Activated T-cell treated with anti-CD3 and anti-CD28 coated beads for 4 hours (primary cell): Measurements from ENCODE around the gene PTPN21.

Experiments
- DNase-seq: peaks from one replicate; pipeline ENCODE4 v3.0.0-alpha.2; 2020

Gene PTPN21

DNA sequence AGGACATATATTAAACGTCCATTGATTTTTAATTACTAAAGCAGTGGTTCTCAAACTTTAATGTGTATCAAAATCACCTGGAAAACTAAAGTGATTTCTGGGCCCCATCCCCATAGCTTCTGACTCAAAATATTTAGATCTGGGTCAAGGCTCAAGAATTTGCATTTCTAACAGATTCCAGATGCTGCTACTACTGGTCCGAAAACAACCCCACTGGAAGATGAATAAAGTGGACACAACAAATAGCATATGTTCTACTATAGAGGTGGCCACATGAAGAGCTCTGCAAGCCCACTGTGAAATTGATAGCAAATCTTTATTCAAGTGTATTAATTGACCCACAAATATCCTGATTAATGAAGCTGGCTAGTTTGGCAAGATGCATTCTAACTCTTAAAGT lies 99.9 kb downstream of the PTPN21 start:
- DNase-seq: no peak

DNA sequence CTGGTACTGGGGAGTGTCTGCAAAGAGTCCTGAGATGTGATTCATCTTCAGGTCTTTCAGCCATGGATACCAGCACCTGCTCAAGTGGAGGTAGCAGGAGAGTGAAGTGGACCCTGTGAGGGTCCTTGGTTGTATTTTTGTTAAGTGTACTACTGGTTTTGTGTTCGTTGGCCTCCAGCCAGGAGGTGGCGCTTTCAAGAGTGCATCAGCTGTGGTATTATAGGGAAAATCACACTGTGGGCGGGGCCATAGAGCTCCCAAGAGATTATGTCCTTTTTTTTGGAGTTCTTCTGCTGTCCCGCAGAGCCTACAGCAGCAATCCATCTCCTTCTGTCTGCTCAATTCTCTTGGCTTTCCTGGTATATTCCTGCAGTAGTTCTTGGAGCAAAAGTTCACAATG lies 102.6 kb downstream of the PTPN21 start:
- DNase-seq: no peak

DNA sequence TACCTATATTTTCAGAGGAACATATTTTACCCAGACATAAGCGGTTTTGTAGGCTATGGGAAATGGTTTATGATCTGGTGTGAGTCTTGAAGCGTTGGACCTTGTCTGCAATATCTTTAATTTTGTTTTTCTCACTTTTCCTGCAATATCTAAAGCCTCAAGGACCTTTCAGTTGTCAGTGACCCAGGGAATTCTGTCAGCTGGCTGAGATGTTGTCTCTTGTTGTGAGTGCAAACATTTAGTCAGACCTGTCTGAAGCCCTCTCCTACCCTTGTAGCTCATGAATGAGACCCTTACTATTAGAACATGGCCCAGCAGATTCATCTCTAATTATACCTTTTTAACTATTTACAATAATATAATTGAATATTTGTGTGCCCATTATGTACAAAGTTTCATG lies 115.7 kb downstream of the PTPN21 start:
- DNase-seq: no peak

DNA sequence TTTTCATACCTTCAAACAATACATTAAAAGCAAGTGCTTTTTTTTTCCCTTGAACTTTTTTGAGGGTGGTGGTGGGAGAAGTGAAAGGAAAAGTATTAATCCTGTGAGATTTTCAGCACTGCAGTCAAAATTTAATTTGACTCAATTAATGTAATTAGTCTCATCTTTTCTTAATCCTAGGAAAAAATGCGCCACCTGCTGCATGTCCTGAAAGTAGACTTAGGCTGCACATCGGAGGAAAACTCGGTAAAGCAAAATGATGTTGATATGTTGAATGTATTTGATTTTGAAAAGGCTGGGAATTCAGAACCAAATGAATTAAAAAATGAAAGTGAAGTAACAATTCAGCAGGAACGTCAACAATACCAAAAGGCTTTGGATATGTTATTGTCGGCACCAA lies 117.1 kb downstream of the PTPN21 start:
- no peak for DNase-seq

DNA sequence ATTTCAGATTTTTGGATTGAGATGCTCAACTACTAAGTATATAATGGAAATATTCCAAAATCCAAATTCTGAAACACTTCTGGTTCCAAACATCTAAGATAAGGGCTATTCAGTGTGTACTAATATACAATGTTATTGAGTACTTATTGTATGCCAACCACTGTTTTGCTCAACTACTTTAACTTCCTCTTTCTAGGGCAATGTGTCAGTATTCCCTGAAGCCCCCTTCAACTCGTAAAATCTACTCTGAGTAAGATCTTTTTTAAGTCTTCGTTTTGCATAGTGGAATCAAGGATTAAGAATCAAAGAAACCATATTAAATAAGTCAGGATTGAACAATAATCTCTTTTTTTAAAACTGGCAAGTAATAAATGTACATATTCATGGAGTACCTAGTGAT lies 123.8 kb downstream of the PTPN21 start:
- DNase-seq: no peak

DNA sequence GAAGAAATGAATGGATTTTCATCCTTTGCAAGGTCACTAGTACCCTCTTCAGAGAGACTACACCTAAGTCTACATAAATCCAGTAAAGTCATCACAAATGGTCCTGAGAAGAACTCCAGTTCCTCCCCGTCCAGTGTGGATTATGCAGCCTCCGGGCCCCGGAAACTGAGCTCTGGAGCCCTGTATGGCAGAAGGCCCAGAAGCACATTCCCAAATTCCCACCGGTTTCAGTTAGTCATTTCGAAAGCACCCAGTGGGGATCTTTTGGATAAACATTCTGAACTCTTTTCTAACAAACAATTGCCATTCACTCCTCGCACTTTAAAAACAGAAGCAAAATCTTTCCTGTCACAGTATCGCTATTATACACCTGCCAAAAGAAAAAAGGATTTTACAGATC lies 128.5 kb downstream of the PTPN21 start:
- no peak for DNase-seq

DNA sequence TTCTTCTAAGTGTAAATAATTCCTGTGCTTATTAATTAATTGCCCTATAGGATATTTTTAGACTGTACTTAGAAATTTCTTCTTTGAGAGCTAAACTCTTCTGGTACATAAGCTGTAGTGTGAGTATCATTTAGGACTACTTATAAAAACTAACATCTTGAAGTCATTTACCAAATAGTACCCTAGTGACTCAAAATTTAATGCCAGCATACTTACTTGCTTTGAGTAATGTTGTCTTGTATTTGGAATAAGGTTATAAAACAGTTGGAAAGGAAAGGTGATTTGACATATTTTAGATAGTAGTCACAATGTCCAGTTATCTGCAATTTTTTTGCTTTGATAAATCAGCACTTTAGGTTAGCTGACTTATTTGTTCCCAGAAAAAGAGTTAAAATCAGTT lies 130.2 kb downstream of the PTPN21 start:
- DNase-seq: no peak

DNA sequence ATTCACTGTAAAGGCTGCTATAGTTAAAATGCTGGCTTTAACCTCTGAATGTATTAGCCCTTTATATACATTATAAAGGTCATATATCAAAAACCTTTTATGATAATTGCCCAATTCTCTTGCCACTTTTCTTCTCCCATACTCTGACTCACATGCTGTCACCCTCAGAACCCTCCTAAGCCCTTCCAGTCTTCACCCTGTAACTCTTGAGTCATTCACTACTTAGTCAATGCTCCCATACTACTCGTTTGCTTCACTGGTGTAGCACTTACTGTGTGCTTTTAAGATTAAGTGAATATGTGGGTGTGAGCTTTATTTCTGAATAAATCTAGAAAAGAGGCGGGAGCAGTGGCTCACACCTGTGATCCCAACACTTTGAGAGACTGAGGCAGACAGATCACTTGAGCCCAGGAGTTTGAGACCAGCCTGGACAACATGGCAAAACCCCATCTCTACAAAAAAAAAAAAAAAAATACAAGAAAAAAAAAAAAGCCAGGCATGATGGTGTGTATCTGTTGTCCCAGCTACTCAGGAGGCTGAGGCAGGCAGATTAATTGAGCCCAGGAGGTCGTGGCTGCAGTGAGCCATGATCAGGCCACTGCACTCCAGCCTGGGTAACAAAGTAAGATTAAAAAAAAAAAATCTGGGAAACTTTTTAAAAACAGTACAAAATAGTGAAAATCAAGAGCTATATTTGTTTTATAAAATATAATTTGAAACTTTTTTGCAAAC lies 131.7 kb downstream of the PTPN21 start:
- no peak for DNase-seq

DNA sequence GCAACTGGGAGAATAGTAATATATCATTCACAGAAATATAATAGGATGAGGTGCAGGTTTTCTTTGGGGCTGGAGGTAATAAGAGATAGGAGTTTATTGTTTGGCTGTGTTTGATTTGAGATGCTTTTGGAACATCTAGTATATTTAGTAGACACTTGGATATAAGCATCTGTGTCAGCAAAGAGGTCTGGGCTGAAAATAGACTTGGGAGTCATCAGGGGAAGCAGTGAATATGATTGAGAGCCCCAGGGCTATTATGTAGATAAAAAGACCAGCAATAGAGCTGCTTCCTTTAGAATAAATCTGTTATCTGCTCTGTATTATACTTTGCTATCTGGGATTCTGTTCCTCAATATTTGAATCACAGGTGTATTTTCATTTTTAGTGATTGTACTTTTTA lies 132.8 kb downstream of the PTPN21 start:
- no peak for DNase-seq

DNA sequence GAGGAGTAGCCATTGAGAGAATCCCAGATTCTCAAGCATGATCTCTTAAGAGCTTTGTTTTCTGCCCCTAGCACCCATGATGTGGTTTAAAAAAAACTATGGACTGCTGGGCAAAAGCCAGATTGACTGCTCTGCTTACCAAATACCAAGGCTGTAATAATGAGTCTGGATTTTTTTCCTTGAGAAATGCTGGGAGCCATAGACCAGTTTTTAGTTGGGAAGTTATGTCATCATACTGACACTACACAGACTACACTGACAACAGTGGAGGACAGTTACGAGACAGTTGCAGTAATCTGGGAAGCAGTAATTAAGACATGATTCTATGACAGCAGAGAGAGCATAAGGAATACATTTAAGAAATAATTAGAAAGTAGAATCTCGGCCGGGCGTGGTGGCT lies 133.5 kb downstream of the PTPN21 start:
- DNase-seq: no peak

DNA sequence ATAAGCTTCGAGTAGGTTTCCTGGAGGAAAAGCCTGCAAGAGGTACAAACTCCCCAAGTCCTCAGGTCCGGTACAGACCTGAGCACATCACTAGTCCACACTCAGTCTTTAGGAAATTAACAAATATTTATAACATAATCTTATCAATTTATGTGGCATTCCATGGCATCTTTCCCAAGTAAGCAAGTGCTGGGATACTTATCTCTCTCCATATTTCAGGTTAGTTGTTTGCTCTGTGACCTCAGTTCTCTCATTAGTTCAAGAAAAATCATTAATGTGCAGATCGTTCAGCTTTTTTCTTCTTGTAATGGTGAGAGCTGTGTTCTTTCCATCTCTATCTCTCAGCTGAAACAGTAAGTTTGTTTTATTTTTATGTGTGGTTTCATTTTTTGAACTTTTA lies 134.6 kb downstream of the PTPN21 start:
- no peak for DNase-seq

DNA sequence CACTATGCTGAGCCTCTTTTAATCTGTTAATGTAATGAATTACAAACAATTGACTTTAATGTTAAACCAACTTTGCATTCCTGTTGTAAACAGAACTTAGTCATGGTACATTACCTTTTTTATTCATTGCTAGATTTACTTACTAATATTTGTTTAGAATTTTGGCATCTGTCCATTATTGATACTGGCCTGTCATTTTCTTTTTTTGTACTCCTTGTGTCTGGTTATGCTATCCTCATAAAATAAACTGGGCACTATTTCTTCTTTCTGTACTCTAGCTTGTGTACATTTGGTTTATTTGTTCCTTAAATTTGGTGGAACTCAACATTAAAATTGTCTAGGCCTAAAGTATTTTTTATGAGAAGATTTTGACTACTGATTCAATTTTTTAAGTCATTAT lies 137.2 kb downstream of the PTPN21 start:
- DNase-seq: no peak
